ENCODE measurements around the gene SOCS3. TPM values are rescaled to one million over a fixed set of nuclear protein-coding genes. Genes with fewer than 3 reads are reported as not detected.

SOCS3 gene
- total and polyA plus RNA-seq, 10 of the 15 experiments (the other 5 are each of a cell fraction or from before 2014, with no cell fraction given) = 0.05 to 3.9 (median 1.0) TPM

GRCh38 chr17:78364436-78365281, 4.8 kb upstream of the SOCS3 start:
- Histone ChIP-seq H4K20me1 (ENCODE audit: control insufficient read depth, insufficient read depth) (no peaks in the 10 kb centered on the region), H3K36me3 (ENCODE audit: control insufficient read depth in 2 of 2, insufficient read depth in 2 of 2, low read length in 1 of 2) (no peaks in the 10 kb centered on the region), H3K27me3 (replicated peaks in 1 of 2; ENCODE audit: control insufficient read depth in 2 of 2, insufficient read depth in 2 of 2, low read length in 1 of 2) (0 out of 4 replicates have a peak, but pooled peaks cover 0 to 2% of the 10 kb centered on the region in 2 experiments), H3K9ac (ENCODE audit: control insufficient read depth, insufficient read depth, low read length) (no peak overlapping the region), H2AFZ (ENCODE audit: control insufficient read depth, low read depth, low read length) (no peak overlapping the region), H3K79me2 (ENCODE audit: control insufficient read depth, insufficient read depth, low read length) (no peaks in the 10 kb centered on the region; the same call in 1 of the 2 replicates), H3K4me2 (ENCODE audit: control insufficient read depth, insufficient read depth) (0 out of 2 replicates have a peak overlapping the region, but pooled peaks have one; percentile 3), H3K4me3 (no peak overlapping the region), H3K27ac (ENCODE audit: control insufficient read depth, insufficient read depth) (no peak overlapping the region), H3K4me1 (ENCODE audit: control insufficient read depth, insufficient read depth, low read length) (peaks cover 26% of the 10 kb centered on the region), H3K9me3 (replicated peaks; ENCODE audit: control insufficient read depth, insufficient read depth, low read length) (no peaks in the 10 kb centered on the region)
- peak; percentile 2; the same call in 2 of the 3 replicates for ATAC-seq
- no TSS peak for BruUV-seq (replicated peaks)
- no peak for DNase-seq (ENCODE audit: low read depth, low spot score)
- in situ Hi-C loops (cut with MboI) = loop anchor here (5.0 kb wide), 1 partner anchor 58 kb away; no protein-coding TSS in a partner anchor
- no peak for FAIRE-seq
- whole genome bisulfite sequencing (ENCODE audit: insufficient coverage, insufficient replicate concordance, low lambda C conversion rate, missing lambda C conversion rate) = 5% methylated on average over 26 of the region's 26 CpGs
- RAD21 ChIA-PET (ENCODE audit: unreplicated experiment) = interaction anchor here (0.8 to 5.3 kb wide), 5 partner anchors 8 to 56 kb away, joined by 3 to 52 read pairs (median 9); no protein-coding TSS in a partner anchor
- SMC1A ChIA-PET (ENCODE audit: uncharacterized antibody, unreplicated experiment) = interaction anchor here (0.7 to 6.1 kb wide), 6 partner anchors 14 to 58 kb away, joined by 3 to 26 read pairs (median 3); partner anchors contain the start of gene PGS1
- TF ChIP-seq SIN3A (IDR thresholded peaks at IDR 0.05; ENCODE audit: low read depth, low read length) (no peak), RELB (IDR thresholded peaks at IDR 0.05; ENCODE audit: low read depth) (0 out of 2 replicates have a peak, but pooled peaks have one; percentile 39), IKZF2 (IDR thresholded peaks at IDR 0.05) (peak; percentile 48 to 64), MAX (IDR thresholded peaks at IDR 0.05; ENCODE audit: low read depth, low read length) (no peak), JUNB (IDR thresholded peaks at IDR 0.05) (peak; percentile 27; the same call in 1 of the 2 replicates), IKZF1 (conservative IDR thresholded peaks at IDR 0.05) (peak; percentile 69), EED (IDR thresholded peaks at IDR 0.05; ENCODE audit: low read depth) (peak; percentile 72), DPF2 (IDR thresholded peaks at IDR 0.05) (peak; percentile 32; the same call in 1 of the 2 replicates), MTA2 (IDR thresholded peaks at IDR 0.05; ENCODE audit: low read depth) (0 out of 2 replicates have a peak, but pooled peaks have one; percentile 15), RUNX3 (IDR thresholded peaks at IDR 0.05; ENCODE audit: low read length) (peak; percentile 66), LARP7 (IDR thresholded peaks at IDR 0.05) (peak; percentile 32; the same call in 1 of the 2 replicates)
- intact Hi-C loops (cut with micrococcal nuclease; ENCODE audit: unreplicated experiment) = no loop called here
- POLR2A ChIA-PET = interaction anchor here (0.9 to 3.9 kb wide), 3 partner anchors 9 to 114 kb away, joined by 3 to 16 read pairs (median 3); no protein-coding TSS in a partner anchor
- CTCF ChIA-PET = interaction anchor here (0.9 to 6.6 kb wide), 7 partner anchors 11 to 280 kb away, joined by 3 to 96 read pairs (median 4); no protein-coding TSS in a partner anchor
